ENCODE results near the gene PLEKHA4. TPM values are rescaled to one million over a fixed set of nuclear protein-coding genes. Genes with fewer than 3 reads are reported as not detected.
"Not testable (repeated sequence)": the region's sequence is repeated elsewhere in the genome, so short reads cannot be mapped to it uniquely, and the experiment has no call there.

PLEKHA4 gene
- polyA plus RNA-seq, 1 donor = 28.0 TPM

DNA sequence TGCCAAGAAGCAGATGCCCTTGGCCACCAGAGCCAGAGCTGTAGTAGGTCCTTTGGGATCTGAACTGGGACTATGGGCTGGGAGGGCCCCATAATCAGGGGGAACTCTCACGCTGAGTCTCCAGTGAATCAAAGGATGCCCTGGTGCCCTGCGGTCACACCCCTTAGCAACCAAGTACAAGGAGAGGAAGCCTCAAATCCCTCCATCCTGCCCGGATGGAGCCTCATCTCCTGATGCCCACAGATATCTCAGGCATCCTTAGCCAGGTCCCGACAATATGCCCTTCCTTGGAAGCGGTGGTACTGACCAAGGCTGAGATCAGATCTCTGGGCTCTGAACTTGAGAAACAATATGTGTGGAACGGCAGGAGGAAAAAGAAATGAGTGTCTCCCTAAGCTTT, 1.7 kb downstream of the PLEKHA4 start:
- DNase-seq (ENCODE audit: low read depth) = no peak

DNA sequence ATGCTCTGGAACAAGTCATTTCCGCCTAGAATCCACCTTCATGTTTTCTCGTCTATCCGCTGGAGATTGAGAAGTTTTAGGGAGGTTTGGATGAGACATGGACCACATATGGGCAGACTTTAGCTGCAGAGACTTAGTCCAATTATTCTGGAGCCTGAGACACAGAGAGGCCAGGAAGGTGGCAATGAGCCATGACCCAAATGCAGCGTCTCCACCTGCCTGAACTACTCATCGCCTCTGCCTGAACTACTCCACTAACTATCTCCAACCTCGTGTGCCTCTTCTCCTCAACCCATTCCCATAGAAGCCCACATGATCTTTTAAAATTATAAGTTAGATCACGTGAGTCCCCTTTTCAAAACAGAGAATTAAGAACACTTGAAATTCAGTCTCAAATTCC, 5.6 kb downstream of the PLEKHA4 start:
- no peak for DNase-seq (ENCODE audit: low read depth)

DNA sequence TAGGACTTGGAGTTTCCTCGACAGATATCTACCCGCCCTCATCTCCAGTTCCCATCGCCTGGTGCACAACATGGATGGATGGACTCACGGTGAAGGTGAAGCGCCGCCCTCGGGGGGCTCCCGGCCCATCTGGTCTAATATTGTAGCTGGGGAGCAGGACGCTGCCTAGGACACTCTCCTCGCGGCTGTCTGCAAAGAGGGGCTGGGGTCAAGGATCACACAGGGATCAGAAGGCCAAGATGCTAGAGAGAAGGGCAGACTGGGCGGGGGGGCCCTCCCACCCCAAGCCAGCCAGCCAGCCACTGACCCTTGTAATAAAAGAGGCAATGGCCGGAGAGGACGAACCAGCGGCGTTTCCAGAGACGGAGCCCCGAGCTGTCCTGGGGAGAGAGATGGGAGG, 7.1 kb downstream of the PLEKHA4 start:
- DNase-seq (ENCODE audit: low read depth) = no peak

DNA sequence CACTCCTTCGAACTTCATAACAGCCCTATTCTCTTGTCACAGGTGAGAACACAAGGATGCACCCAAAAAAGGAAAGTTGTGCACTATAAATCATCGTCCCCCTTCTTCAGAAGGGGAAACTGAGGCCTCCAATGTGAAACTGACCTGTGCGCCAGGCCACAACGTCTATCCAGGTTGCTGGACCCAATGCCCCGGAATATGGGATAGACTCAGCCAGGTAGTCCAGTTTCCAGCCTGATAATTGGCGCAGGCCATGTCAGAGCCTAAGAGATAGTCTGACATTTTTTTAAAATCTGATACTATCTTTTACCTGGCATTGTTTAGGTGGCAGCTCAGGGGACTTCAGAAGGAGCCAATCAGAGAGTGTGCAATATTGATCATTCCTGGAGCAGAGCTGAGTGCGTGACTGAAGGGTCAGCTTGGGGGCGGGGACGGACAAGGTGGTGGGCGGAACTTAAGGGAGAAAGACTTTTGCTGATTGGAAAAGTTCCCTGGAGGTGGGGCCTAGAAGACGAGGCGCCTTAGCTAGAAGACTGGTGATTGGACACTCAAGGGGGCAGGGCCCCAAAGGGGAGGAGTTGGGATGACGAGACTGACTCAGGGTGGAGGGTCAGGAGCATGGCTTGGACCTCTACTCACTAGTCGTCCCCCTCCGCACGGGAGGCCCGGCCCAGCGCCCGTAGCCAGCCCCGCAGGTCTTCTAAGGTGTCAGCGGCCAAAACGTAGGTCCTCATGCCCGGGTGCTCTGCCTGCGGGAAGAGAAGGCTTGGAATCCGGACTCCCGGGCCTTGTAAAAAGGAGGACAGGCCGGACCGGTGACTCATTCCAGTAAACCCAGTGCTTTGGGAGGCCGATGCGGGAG, 8.5 kb downstream of the PLEKHA4 start:
- no peak for DNase-seq (ENCODE audit: low read depth)

DNA sequence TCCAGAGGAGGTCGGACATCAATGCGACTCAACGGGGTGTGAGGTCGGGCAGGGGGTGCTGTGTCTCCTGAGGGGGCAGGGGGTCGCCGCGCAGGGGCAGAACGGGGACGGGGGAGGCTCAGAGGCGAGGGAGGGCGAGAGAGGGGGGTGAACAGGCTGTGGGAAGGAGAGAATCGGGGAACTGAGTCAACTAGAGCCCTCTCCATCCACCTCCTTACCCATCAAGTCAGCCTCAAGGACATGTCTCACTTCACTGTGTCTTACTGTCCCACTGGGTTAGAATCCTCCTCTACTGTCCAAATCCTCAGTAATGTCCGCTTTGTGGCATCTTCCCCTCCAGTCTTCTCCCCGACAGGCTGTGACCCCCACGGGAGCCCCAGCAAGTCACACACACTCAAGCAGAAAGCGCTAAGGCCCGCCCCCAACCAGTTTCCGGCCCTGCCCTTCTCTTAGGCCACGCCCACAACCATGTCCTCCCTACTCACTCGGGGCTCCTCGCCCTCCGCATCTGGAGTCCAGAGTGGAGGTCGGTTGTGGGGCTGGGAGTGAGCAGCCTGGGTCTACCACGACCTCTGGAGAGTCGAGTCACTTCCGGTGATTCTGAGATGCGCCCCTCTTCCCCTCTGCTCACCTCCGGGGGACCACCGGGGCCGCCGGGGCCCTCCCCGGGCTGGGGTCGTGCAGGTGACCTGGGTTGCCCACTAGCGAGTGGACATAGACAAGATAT, 9.3 kb downstream of the PLEKHA4 start:
- no peak for DNase-seq (ENCODE audit: low read depth)

DNA sequence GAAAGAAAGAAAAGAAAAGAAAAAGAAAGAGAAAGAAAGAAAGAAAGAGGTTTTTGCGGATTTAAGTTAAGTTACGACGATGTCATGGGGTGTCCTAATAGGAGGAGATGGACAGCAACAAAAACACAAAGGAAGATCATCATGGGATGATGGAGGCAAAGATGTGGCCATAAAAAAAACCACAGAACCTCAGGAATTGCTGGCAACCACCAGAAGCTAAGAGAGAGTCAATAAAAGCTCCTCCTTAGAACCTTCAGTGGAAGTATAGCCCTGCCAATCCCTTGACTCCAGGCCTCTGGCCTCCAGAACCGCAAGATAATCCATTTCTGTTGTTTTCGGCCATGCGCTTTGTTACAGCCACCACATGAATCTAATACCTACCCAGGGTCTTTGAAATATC, 11.5 kb downstream of the PLEKHA4 start:
- DNase-seq (ENCODE audit: low read depth) = no peak

DNA sequence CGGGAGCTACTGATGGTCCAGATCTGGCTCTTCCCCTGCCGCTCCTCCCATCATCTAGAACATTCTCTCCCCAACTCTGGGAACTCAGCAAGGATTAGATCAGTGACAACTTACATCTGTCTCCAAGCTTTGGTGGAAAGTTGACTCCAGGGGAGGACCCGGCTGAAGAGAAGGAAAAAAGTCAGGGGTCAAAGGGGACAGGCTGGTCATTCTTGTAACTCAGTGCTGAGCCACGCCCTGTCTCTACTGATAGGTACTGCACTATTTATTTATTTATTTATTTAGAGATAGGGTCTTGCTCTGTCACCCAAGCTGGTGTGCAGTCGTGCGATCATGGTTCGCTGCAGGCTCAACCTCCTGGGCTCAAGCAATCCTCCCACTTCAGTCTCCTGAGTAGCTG, 14.3 kb downstream of the PLEKHA4 start:
- no peak for DNase-seq (ENCODE audit: low read depth)

DNA sequence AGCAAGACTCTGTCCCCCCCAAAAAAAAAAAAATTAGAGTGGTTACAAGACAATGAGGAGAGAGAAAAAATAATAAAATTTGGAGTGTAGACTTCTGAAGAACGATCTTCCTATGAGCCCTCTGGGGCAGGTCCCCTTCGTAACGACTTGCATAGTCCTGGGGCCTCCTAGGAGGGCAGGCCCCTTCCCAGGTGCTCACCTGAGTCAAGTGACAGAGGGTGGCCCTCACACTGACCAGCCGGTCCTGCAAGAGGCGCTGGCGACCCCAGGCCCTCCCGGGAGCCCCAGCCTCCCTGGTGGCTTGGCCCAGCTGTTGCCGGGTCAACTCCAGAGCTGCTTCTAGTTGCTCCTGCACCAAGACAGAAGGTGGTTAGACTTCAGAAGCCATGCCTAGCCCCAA, 14.9 kb downstream of the PLEKHA4 start:
- no peak for DNase-seq (ENCODE audit: low read depth)

DNA sequence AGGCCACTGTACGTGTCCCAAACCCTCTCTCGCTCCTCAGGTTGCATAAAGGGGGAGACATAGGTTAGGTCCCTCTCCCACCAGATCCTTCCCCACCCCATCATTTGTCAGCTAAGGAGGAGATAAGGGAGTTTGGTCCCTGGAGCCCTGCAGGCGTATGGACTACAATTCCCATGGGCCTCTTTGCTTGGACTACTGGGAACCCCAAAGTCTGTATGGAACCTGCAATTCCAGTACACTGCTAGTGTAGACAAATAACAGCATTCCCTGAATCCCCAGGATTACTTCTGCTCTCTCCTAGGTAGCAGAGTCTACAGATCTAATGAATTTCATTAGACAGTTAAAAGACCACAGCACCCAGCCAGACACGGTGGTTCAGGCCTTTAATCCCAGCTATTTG, 16.1 kb downstream of the PLEKHA4 start:
- no peak for DNase-seq (ENCODE audit: low read depth)

DNA sequence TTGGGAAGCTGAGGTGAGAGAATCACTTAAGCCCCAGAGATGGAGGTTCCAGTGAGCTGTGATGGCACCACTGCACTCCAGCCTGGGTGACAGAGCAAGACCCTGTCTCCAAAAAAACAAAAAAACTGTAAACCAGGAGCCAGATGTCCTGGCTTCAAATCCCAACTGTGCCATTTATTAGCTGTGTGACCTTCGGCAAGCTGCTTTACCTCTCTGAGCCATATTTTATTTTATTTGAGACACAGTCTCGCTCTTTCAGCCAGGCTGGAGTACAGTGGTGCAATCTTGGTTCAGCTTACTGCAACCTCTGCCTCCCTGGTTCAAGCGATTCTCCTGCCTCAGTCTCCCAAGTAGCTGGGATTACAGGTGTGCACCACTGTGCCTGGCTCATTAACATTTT, 21.8 kb downstream of the PLEKHA4 start:
- DNase-seq (ENCODE audit: low read depth) = not testable (repeated sequence)

DNA sequence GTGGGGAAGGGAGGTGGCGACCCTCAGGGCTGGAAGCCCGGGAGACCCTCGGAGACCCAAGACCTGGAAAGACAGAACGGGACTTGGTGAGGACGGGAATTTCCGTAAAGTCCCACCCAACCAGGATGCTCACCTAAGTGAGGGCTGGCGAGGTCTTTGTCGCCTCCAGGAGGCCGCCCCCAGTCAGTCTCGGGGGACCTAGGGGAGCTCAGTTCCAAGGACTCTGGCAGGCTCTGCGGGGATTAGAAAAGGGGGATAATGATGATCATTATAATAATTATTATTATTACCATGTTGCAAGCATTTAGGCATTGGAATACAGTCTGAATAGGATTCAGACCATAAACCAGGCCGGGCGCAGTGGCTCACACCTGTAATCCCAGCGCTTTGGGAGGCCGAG, 23.0 kb downstream of the PLEKHA4 start:
- DNase-seq (ENCODE audit: low read depth) = no peak

DNA sequence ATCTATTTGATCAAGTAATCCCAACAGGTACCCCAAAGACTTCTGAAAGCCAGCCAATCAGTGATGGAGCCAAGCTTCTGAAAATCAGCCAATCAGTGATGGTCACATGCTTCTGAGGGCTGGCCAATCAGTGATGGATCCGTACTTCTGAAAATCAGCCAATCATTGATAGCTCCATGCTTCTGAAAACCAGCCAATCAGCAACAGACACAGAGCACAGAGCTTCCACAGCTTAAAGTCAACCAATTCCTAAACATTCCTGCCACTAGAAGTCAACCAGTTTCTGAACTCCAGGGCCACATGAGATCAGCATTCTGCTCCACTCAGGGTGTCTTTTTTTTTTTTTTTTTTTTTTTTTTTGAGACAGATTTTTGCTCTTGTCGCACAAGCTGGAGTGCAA, 23.9 kb downstream of the PLEKHA4 start:
- DNase-seq (ENCODE audit: low read depth) = no peak

DNA sequence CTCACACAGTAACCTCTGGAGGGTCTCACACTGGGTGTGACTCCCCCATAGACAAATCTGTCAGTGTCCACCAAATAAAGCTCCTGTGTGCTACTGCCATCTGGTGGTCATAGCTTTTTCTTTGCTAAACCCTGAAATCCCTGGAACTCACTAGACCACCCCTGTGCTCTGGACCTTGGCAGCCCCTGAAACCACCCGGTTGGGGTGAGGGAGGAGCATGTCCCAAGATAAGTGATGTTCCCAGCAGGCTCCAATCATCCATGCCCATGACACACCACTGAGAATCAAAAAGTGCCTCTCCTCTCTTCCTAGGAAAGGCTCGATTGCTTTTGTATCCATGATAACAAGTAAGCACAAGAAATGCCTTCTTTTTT, 25.6 kb downstream of the PLEKHA4 start:
- no peak for DNase-seq (ENCODE audit: low read depth)

DNA sequence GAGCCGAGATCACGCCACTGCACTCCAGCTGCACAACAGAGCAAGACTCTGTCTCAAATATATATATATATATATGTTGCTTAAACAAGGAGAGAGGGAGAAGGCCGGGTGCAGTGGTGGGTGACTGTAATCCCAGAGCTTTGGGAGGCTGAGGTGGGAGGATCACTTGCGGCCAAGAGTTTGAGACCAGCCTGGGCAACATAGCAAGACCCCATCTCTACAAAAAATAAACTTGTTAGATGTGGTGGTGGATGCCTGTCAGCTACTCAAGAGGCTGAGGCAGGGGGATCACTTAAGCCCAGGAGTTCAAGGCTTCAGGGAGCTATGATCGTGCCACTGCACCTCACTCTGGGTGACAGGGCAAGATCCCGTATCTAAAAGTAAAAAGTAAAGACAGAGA, 26.8 kb downstream of the PLEKHA4 start:
- no peak for DNase-seq (ENCODE audit: low read depth)

DNA sequence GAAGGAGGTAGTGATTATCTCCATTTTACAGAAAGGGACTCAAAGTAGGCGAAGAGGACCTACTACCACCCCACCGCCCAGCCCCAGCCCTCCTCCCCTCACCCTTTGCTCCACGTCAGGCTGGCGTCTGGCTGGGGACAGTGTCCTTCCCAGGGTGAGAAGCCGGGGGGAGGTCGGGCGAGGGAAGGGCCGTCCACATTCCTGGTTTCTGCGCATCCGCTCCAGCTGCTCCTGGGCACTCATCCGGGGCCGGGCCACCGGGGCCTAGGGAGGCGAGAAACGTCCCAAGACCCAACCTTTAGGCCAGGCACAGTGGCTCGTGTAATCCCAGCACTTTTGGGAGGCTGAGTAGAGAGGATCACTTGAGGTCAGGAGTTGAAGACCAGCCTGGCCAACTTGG, 27.4 kb downstream of the PLEKHA4 start:
- DNase-seq (ENCODE audit: low read depth) = no peak

DNA sequence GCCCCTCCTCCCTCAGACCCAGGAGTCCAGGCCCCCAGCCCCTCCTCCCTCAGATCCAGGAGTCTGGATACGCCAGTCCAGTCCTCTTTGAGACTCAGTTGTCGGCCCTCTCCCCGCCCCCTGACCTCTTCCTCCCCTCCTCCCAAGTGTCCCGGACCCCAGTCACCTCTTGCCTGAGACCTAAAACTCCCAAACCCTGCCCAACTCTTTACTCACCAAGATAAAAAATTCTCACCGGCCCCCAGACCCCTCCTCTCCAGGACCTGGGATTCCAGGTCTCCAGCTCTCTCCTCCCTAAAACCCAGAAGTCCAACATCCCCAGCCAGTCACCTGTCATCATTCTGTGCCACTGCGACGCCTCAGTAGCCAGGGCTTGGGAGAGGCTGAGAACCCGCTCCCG, 30.7 kb downstream of the PLEKHA4 start:
- no peak for DNase-seq (ENCODE audit: low read depth)

DNA sequence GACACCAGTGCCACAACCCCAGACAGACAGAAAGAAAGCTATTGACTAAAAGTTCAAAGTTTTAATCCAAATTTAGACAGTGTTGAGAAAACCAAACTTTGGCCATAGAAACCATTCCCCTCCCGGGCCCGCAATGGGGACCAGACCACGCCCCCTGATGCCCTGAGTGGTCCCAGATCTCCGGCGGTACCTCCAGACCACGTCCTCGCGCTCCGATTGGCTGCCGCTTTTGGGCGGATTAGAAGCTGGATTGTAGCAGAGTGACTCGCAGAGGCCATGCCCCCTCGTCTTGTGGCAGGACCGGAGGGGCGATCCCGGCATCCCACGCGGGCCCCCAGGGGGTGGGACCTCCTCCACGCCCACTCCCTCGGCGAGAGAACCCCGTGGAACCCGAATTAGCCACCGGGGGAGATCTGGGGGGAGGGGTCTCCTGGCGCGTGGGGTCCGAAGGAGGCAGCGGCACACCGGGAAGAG, 31.3 kb downstream of the PLEKHA4 start:
- DNase-seq (ENCODE audit: low read depth) = peak; percentile 45

DNA sequence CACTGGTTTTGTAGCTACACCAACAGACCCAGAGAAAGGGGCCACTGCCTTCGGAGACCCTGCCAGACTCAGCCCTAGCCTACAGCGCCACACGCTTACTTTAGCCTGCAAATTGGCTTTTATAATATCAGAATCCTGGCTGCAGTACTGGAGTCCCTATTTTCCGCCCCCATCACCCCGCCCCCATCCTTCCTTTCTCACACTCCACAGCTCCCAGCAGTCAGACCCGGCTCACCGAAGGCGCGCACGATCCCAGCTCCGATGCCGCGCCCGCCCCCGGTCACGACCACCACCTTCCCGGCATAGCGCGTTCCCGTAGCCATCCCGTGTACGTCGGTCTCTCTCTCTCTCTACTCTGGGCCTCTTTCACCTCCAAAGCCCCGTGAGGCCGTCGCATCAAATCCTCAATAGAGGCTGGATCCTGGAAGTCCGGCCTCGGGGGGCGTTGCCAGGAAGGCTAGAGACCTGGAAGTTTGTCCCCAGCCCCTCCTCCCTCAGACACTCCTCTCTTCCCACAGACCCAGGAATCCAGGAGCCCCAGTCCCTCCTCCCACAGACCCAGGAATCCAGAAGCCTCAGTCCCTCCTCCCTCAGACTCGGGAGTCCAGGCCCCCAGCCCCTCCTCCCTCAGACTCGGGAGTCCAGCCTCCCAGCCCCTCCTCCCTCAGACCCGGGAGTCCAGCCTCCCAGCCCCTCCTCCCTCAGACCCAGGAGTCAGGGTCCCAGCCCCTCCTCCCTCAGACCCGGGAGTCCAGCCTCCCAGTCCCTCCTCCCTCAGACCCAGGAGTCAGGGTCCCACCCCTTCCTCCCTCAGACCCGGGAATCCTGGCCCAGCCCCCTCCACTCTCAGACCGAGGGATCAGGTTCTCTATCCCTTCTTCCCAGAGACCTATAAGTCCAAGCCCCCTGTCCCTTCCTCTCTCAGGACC, 32.1 kb downstream of the PLEKHA4 start, which contains the start of gene HSD17B14:
HSD17B14 (minus strand) TSS at position 403 of the 929 bp plus-strand sequence; CDS start at position 323, 80 bp downstream.
- no peak for DNase-seq (ENCODE audit: low read depth)

DNA sequence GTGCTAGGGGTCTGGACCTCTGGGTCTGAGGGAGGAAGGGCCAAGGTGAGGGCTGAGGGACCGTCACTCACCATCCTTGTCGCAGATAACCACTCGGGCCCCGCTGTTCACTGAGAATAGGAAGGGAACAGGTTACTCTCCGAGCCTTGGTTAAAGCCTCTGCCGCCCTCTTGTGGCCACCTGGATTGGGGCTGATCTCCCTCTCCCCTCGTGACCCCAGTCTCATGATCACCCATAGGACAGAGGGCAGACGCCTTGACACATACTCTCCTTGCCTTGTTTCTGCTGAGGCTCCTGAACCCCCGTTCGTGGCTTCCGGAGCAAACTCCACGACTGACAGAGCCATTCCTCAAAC, 32.7 kb downstream of the PLEKHA4 start:
- peak; percentile 54 for DNase-seq (ENCODE audit: low read depth)

DNA sequence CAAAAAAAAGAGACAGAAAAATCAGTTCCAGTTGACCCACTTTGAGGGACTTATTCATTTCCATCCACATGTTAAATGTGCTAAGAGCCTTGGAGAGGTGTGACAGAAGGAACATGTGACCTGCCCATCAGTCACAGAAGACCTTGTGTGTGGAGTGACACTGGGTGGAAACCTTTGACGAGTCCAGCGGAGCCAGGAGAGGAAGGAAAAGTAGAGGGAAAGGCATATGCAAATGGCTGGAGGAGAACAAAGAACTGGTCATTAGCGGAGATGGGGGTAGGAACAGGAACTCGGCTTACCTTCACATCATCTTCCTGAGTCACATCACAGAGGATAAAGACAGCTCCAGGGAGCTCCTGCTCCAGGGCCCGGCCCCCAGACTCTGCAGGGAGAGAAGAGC, 34.4 kb downstream of the PLEKHA4 start:
- DNase-seq (ENCODE audit: low read depth) = no peak

DNA sequence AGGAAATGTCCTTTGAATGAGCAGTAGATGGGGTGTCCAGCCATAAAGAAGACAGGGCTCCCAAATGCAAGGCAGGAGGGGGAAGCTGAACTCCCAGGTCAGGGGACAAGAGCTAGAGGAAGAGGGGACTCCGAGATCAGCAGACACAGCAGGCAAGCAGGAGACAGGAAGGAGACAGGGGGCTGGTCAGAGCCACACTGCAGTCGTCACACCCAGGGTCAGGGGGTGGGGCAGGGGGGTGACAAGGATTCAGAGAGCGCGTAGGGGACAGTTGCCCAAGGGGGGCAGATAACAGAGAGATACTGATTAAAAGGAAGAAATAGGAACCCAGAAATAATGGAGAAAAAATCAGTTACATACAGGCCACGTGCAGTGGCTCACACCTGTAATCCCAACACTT, 35.4 kb downstream of the PLEKHA4 start:
- DNase-seq (ENCODE audit: low read depth) = no peak

DNA sequence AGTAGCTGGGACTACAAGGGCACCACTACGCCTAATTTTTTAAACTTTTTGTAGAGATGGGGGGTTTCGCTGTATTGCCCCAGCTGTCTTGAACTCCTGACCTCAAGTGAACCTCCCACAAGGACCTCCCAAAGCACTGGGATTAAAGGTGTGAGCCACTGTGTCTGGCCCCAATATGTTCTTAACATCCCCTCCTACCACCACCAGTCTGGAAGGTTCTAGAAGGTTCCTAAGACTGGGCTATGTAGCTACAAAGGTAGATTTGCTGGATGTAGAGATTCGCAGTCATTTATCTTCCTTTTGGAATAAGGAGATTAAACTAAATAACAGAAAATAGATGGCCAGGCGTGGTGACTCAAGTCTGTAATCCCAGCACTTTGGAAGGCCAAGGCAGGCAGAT, 37.5 kb downstream of the PLEKHA4 start:
- DNase-seq (ENCODE audit: low read depth) = no peak

All from forelimb muscle (tissue), 1 donor.